DMS153 treated with DMSO at 0.1 percent for 48 hours (cell line): Measurements from ENCODE around the gene PTCRA.
"Not testable (repeated sequence)": the region's sequence is repeated elsewhere in the genome, so short reads cannot be mapped to it uniquely, and the experiment has no call there.

ENCODE experiments used
- DNase-seq: peaks from one replicate; lab custom pipeline; 2025; ENCODE audit not compliant: unreplicated experiment; lab: John Stamatoyannopoulos, UW

Gene PTCRA

DNA sequence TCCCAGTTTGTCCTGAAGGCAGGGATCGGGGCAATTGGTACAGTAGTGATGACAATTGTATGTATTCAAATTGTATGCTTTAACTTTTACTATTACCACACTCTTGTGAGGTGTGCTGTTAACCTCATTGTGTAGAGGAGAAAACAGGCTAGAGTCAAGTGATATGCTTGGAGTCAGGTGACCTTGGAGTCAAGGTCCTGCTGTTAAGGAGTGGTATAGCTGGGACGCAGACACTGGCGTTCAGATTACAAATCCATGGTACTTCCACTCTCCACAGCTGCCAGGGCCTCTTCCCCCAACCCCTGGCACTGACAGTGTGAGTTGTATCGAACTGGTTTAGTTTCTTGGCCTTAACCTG lies 23.9 kb downstream of the PTCRA start:
- DNase-seq: no peak

DNA sequence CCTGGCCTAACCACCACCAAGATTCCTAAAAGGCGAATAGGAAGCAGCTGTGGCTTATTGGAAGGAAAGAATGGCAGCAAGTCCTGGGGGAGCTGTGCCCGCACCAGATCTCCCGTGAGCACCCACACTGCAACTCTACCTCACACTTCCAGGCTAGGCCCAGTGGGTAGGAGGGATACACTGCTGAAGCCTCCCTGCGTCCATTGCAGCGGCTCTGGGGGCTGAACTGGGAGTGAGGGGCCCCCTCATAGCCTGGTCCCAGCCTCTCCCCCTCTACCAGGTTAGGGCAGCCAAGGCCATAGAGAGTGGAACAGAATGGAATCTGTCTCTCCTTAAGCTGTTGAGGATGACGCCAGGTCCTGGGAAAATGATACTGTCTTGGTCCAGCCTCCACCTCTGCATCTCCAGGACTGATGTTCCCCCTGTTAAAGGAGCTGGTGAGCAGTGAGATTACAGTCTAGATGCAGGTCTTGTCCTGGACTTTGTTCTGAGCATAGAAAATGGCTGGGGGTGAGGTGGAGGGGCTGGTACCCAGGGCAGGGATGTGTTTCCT lies 24.7 kb downstream of the PTCRA start:
- DNase-seq: no peak

DNA sequence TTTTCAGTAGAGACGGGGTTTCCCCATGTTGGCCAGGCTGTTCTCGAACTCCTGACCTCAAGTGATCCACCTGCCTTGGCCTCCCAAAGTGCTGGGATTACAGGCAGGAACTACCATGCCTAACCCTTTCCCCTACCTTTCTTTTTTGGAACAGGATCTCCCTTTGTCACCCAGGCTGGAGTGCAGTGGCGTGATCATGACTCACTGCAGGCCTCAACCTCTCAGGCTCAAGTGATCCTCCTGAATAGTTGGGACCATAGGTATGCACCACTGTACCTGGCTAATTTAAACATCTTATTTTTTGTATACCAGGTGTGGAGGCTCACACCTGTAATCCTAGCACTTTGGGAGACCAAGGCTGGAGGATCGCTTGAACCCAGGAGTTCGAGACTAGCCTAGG lies 25.5 kb downstream of the PTCRA start:
- not testable (repeated sequence) for DNase-seq

DNA sequence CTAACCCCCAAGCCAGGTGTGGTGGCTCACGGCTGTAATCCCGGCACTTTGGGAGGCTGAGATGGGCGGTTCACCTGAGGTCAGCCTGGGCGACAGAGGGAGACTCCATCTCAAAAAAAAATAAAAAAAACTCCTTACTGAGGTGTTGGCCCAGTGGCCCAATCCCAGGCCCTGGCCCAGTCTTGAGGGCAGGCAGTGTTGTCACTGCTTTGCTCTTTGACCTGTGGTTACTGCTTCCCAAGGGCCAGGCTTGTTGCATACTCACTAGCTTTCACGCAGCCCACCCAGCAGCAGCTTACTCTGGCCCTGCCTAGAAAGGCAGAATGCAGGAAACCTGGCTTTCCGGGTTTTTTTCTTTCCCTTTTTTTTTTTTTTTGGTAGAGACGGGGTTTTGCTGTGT lies 26.6 kb downstream of the PTCRA start:
- no peak for DNase-seq

DNA sequence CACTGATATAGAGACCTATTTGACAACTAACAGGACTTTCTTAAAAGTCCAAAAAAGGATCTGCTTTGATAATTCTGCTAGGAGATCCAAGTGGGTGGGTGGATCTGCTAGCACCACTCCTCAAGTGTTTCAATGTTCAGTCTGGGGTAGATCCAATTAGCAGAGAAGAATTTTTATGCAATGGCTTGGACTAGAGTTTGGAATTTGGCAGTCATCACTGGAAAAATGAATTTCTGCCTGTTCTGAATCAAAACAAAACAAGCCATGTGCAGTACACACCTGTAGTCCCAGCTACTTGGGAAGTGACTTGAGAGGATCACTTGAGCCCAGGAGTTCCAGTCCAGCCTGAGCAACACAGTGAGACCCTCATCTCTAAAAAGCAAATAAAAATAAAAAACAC lies 32.1 kb downstream of the PTCRA start:
- DNase-seq: no peak

DNA sequence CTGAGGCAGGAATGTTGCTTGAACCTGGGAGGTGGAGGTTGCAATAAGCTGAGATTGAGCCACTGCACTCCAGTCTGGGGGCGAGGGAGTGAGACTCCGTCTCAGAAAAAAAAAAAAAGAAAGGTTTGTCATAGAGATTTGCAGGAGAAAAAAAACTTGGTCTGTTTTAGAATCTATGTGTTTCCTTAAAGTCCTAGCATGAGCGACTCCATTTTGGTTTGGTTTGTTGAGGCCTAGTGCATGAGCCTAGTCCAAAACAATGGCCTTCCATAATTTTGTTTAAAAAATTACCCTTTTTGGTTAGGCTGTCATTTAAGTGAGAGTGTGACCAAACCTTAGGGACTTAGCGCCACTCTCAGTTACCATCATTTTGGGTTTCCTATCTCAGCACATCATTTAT lies 36.5 kb downstream of the PTCRA start:
- DNase-seq: no peak

DNA sequence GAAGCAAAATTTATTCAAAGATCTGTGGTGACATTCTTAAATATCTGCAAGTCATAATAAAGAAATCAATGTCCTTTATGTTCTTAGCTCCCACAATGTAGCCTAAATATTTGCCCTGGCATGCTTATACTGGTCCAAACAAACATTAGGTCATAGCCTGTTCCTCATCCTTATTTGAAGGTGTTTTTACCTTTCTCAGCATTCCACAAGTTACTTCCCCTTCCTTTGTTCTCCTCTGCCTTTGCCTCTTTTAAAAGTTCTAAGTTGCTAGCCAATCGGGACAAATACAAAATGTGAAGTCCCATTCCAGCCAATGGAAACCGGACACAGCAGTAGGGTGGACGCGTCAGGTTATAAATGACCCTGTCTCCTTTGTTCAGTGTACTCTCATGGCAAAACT lies 38.6 kb downstream of the PTCRA start:
- not testable (repeated sequence) for DNase-seq

DNA sequence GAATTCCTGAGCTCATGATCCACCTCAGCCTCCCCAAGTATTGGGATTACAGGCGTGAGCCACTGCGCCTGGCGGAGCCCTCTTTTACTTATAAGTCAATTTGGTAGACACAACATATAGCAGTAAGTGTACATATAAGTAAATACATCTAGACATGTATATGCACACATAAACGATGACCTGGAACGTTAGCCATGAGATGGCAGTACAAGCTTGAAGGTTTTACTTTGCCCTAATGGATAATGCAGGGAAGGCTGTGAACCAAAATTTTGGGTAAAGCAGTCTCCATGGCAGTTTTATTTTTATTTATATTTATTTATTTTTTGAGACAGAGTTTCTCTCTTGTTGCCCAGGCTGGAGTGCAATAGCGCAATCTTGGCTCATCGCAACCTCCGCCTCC lies 42.3 kb downstream of the PTCRA start:
- no peak for DNase-seq

DNA sequence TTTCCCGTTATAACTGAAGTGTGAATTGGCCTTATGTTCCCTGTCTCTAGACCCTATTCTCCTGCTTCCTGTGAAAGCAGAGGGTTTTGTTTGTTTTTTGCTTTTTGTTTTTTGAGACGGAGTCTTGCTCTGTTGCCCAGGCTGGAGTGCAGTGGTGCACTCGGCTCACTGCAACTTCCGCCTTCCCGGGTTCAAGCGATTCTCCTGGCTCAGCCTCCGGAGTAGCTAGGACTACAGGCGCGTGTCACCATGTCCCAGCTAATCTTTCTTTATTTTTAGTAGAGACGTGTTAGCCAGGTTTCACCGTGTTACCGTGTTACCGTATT lies 44.0 kb downstream of the PTCRA start:
- no peak for DNase-seq

DNA sequence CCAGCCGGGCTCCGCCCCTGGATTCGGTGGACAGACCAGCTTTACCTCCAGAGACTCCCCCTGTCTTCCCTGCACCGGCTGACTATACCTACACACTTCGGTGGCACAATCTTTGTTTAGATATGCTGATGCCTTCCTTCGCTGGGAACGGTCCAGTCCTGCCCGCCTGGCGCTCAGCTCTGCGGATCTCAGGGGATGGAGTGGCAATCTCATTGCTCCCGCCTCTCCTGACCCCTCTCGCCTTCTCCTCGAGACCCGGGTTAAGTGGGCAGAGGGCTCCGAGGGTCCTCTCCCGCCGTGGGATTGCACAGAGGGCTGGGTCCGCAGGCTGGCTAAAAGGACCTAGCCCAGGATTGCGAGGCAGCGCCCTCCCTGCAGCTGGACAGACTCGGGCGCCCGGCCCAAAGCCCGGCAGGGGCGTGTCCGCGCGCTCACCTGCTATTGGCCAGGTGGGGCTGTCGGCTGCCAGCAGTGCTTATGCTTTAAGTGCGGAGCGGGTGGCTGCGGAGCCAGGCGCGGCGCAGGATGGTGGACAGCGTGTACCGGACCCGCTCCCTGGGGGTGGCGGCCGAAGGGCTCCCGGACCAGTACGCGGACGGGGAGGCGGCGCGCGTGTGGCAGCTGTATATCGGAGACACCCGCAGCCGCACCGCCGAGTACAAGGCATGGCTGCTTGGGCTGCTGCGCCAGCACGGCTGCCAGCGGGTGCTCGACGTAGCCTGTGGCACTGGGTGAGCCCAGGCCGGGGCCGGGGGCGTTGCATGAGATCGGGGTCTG lies 44.6 kb downstream of the PTCRA start, which contains the start of gene GNMT:
TSS of gene GNMT (plus strand) at position 512 of the 777 bp plus-strand sequence. CDS start at position 526, 14 bp downstream.
- DNase-seq: peak; percentile 48

DNA sequence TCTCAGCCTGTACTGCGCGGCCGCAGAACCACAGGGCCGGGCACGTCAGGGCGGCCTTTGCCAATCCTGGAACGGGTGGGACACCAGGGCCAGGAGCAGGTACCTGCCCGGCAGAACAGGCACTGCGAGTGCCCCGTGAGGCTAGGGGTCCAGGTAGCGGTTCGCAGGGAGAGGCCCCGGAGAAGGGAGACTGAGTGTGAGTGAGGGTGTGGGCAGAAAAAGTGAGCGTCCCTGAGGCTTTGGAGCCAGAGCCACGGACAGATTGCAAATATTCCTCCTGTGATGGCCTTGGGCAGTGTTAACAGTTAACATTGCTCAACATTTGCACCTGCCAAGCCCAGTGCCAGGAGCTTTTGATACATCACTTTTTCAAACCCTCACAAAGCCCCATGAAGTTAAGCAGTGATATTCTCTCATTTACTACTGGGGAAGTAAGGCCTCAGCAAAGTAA lies 45.2 kb downstream of the PTCRA start:
- no peak for DNase-seq

DNA sequence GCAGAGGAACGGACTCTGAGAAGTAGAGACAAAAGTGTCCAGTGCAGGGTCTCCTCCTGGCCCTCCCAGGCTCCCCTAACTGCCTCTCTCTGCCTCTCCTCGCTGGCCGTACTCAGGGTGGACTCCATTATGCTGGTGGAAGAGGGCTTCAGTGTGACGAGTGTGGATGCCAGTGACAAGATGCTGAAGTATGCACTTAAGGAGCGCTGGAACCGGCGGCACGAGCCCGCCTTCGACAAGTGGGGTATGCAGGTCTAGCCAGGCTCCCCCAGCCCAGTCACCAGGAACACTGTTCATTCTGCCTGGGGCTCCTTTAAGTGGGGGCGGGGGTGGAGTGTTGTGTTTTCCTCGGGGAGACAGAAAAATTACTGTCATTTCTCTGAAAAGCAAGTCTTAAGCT lies 46.2 kb downstream of the PTCRA start:
- DNase-seq: no peak

DNA sequence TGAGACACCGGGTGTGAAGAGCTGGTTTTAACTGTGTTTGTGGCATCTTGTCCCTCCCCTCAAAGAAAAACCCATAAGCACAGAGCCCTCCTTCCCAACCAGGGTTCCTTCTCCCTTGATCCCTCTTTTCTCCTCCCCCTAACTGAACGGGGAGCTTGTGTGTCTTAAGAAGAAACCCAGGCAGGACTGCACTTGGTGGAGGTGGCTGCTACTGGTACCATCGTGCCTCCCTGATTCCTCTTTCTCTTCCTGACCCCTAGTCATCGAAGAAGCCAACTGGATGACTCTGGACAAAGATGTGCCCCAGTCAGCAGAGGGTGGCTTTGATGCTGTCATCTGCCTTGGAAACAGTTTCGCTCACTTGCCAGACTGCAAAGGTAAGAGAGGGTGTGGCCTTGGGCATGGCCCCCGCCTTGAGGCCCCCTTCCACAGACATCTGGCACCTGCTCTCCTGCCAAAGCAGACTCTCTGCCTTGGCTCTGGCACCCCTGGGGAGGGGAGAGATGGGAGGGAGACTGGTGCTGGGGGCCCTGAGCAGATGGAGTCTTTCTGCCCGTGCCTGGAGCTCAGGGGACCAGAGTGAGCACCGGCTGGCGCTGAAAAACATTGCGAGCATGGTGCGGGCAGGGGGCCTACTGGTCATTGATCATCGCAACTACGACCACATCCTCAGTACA lies 46.8 kb downstream of the PTCRA start:
- DNase-seq: no peak

DNA sequence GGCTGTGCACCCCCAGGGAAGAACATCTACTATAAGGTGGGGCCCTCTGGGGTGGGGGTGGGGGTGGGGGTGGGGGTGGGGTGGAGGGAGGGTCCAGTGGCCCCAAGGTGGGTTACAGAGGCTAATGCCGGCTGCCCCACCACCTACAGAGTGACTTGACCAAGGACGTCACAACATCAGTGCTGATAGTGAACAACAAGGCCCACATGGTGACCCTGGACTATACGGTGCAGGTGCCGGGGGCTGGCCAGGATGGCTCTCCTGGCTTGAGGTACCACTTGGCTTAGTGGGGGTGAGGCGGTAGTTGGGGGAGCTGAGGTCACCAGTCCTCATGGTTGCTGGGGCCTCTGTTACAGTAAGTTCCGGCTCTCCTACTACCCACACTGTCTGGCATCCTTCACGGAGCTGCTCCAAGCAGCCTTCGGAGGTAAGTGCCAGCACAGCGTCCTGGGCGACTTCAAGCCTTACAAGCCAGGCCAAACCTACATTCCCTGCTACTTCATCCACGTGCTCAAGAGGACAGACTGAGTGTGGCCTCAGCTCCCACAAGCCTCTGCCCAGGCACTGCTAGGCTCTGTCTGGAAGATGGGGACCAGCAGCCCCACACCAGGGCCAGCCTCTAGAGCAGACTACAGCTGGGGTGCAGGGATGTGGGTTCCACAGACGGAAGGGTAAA lies 47.5 kb downstream of the PTCRA start:
- DNase-seq: no peak

DNA sequence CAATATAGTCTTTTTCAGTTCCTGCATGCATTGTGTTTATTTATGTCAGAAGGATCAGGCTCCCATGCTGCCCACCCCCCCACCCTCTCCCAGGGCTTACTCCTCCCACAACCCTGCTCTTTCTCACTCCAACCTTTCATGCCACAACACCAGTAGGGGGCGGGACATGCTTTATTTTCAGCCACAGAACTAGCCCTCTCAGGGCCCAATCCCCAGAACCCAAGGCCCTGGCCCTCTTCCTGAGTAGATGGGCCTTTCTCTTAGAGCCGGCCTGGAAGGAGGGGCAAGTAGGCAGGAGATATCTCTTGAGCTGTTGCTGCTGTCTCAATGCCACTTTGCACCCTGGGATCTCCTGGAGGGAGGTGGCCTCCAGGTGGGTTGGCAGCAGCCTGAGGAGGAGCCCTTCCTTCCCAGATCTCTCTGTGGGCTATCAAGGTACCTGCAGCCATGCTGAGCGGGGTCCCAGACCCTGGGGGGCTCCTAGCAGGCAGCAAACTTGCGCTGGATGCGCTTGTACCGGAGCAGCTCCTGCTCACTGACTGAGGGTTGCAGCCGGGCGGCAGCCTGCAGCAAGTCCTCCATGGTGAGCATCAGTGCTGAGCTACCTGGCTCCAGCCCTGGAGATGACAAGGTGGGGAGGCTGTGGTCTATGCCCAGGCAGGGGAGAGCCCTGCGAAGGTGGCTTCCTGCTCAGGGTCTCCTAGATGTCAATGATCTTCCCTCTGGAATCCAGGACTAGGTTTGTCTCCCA lies 48.2 kb downstream of the PTCRA start:
- peak; percentile 4 for DNase-seq

DNA sequence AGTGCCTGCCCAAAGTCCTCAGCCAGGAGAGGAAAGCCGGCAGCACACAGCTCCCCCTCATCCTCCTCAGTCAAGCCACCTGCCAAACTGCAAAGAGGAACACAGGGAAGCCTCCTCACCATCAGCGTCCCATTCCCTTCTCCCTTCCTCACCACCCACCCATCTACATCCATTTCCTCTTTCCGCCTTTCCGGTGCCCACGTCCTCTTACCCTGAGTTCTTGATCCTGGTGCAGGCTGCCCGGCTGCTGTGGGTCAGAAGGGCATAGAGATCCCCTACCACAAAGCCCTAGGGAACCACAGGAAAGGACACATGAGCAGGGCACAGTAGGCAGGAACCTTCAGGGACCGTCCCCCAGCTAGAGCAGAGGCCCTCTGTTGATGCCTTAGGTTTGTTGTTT lies 50.7 kb downstream of the PTCRA start:
- DNase-seq: no peak

DNA sequence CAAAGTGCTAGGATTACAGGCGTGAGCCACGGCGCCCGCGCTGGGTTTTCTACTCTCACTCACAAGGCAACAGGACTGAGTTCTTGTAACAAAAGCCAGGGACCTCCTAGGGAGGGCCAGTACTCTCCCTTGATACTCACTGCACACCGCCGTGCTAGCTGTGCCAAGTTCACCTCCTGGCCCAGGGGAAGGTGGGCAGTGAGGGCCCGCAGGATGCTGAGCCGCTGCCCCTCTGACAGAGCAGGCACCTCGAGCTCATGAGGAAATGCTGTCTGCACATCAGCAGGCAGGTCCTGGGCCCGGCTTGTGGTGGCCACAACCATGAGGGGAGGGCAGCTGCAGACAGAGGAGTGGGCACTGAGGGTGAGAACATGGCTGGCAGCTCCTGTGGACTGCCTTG lies 51.4 kb downstream of the PTCRA start:
- DNase-seq: no peak

DNA sequence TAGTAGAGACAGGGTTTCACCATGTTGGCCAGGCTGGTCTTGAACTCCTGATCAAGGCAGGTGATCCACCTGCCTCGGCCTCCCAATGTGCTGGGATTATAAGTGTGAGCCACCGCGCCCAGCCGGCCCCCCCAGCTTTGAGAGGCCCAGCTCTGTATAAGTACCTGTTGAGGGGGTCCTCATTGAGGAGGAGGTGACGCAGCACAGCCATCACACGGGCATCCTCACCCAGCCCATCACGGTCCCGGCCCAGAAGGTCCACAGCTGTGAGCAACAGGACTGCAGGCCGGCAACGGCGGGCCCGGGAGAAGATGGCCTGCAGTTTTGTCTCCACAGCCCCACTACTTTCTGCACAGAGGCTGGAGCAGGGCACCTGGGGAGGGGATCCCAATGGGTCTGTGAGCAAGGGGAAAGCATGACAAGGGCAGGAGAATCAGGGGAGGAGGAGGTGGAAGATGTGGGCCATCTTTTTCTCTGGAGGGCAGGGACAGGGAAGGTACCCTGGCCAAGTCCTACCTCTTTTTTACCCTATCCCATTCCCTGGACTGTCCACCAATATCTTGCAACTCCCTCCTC lies 52.4 kb downstream of the PTCRA start:
- no peak for DNase-seq

DNA sequence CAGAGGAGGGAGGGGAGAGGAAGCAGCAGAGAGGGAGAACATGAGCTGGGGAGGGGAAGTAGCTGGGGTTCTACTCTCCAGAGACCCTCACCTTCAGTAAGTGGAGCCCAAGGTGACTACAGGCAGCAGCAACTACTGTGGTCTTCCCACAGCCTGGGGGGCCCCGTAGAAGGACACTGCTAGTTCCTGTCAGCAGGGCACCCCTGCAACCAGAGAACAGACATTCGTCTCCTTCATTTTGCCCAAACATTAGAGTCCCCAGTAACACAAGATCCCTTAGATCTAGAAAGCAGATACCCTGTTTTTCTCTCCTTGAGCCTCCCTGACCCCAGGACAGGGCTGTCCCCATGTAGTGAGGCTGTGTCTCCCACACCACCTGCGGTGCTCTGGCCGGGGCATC lies 52.9 kb downstream of the PTCRA start:
- no peak for DNase-seq

DNA sequence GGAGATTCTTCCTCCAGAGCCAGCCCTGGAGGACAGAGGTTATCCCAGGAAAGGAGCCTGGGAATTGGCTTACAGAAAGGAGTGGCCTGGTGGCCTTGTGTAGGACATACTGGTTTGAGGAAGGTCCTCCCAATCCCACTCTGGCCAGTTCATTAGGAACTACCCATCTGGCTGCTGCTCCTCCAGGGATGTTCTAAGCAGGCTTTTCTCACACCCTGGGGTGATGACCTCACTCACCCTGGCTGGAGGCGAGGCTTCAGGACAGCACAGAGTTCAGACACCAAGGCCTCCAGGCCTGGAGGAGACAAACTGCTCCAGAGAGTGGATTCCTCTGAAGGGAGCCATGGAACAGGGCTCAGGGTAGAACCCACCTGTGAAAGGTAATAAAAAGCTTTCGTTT lies 53.6 kb downstream of the PTCRA start:
- no peak for DNase-seq

DNA sequence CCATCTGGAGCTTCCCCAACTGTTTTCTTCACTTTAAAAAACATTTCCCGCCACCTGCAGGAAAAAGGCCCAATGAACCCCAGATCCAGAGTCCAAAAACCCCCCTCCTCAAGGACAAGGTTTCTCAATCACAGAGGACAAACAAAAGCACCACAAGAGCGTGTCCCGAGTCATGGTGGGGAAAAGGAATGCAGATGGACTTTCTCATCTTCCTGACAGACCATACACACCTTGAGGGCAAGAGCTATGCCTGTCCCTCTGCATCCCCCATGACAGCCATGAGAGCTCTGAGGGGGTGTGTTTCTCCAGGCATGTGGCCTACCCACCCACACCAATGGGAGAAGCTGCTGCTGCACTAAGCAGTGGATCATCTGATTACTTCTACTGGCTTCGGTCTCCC lies 54.1 kb downstream of the PTCRA start:
- no peak for DNase-seq
